Omental fat pad (tissue), 4 donors: ENCODE data around the gene CLDN6. TPM values are rescaled to one million over a fixed set of nuclear protein-coding genes. Genes with fewer than 3 reads are reported as not detected.

Experiments used
- ATAC-seq: fragments of 150-250 bp; one replicate; pipeline ENCODE4 v1.9.1; 2016; ENCODE audit warnings: mild to moderate bottlenecking, moderate library complexity; ENCODE audit not compliant: low FRiP score
- DNase-seq: peaks from one replicate; pipeline ENCODE4 v3.0.0-alpha.2; 2019; ENCODE audit warnings: low spot score
- total RNA-seq, 4 donors: library from RNA; depleted of rRNA; stranded (reverse); fragments of >200 nt; gene quantifications; one replicate each; pipeline ENCODE4 v1.1.0, GENCODE V29; 2016
- TF ChIP-seq, protein P1 (sequence below), 3 donors: fragments of 450-650 bp; IDR thresholded peaks; one replicate each; pipeline ENCODE4 v1.5.1; 2016 to 2017; ENCODE audit warnings: antibody characterized with exemption in 3 of 3, mild to moderate bottlenecking in 3 of 3, moderate library complexity in 2 of 3

Gene CLDN6
- total RNA-seq, 4 donors from 2014 or later = not detected

DNA sequence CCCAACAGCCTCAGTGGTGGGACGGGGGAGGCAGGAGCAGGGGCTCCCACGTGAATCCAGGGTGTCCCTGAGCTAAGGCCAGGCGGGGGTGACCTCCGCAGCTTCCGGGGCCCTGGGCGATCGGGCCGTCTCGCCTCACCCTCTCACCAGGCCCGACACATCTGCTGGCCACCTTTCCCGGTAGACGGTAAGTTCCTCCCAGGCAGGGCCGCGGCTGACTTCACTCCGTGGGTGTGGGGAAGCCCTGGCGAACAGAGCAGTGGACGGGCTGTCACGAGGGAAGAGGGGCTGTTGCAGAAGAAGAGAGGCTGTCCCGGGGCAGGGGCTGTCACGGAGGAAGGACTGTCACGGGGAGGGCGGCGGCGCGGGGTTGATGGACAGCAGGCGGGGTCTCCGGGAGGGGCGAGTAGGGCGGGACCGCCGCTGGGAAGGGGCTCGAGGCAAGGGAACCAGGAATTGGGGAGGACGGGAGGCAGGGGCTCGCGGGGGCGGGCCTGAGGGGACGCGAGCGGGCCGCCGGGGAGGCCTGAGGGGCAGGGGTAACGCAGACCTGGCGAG lies 38.2 kb downstream of the CLDN6 start:
- ATAC-seq = no peak
- no peak for DNase-seq
- TF ChIP-seq, protein P1, sequence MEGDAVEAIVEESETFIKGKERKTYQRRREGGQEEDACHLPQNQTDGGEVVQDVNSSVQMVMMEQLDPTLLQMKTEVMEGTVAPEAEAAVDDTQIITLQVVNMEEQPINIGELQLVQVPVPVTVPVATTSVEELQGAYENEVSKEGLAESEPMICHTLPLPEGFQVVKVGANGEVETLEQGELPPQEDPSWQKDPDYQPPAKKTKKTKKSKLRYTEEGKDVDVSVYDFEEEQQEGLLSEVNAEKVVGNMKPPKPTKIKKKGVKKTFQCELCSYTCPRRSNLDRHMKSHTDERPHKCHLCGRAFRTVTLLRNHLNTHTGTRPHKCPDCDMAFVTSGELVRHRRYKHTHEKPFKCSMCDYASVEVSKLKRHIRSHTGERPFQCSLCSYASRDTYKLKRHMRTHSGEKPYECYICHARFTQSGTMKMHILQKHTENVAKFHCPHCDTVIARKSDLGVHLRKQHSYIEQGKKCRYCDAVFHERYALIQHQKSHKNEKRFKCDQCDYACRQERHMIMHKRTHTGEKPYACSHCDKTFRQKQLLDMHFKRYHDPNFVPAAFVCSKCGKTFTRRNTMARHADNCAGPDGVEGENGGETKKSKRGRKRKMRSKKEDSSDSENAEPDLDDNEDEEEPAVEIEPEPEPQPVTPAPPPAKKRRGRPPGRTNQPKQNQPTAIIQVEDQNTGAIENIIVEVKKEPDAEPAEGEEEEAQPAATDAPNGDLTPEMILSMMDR (IDR thresholded peaks at IDR 0.05) = no peak

DNA sequence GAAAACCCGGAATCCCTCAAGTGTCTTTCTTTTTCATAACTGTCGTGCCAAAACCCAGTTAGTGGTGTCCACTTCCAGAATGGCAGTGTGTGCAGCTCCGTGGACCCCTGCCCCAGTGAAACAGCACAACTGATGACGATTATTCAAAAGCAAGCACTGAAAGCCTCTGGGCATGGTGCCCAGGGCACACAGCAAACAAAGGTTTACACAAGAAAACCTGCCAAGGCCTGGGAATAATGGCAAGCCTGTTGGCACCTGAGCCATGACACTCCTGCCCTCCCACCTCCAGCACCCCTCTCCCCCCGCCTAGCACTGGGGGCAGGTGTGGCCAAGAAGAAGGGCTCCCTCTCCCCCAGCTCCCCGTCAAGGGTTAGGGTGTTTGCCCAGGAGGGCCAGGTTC lies 40.5 kb downstream of the CLDN6 start:
- DNase-seq = no peak
- TF ChIP-seq, protein P1 (IDR thresholded peaks at IDR 0.05) = no peak
- no peak for ATAC-seq

DNA sequence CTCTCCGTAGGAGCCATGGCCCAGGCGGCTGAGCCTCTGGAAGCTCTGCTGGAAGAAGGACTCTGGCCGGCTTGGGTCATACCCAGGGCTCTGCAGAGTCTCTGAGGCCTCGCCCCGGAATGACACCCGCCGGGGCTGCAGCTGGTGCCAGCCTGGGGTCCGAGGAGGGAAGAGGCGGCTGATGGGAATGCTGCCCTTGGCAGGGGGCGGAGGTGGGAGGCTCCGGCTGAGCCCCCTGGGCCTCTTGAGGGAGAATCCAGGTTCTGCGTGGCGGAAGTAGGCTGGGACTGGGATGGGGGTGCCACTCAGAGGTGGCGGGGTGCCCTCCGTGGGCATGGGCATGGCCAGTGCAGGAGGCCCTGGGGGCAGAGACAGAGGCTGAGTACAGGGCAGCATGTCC lies 41.3 kb downstream of the CLDN6 start:
- DNase-seq = no peak
- TF ChIP-seq, protein P1 (IDR thresholded peaks at IDR 0.05) = no peak
- no peak for ATAC-seq

DNA sequence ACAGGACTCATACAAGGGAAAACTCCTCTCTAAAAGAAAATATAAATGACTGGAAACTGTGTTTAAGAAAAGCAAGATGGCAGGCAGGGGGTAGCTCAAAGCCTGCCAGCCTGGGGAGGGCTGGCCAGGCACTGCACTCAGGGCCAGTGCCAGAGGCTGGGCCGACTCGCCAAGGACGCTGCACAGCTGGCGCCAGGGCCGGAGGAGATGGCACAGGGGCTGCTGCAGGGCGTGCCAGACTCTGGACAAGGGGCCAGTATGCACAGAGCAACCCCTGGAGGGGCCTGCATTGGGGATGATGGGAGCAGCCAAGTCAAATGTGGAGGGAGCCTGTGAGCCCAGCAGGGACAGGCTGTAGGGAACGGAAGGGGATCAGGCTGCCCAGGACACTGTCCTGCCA lies 41.8 kb downstream of the CLDN6 start:
- DNase-seq (no peak), ATAC-seq (no peak)
- TF ChIP-seq, protein P1 (IDR thresholded peaks at IDR 0.05) = no peak

DNA sequence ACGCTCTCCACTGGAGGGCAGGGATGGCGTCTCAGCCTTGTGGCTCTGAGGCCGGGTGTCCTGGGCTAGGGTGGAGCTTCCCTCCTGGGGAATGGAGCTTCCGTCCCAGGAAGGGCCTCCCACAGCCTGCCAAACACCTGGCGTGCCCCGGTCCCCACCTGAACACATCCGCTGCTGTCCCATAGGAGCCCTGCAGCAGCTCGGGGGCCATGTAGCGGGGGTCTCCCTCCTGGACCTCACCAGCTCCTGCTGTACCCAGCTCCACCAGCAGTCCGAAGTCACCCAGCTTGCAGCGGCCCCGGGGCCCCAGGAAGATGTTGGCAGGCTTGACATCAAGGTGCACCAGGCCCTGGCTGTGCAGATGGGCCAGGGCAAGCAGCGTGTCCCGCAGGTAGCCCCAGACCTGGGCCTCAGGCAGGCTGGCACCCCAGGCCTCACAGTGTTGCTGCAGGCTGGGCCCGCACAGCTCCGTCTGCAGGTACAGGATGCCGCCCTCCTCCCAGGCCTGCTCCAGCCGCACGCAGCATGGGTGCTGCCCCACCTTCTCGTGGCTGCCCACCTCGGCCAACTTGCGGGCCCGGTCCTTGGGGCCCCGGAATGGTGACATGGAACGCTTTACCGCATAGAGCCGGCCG lies 42.7 kb downstream of the CLDN6 start:
- TF ChIP-seq, protein P1 (IDR thresholded peaks at IDR 0.05) = no peak

DNA sequence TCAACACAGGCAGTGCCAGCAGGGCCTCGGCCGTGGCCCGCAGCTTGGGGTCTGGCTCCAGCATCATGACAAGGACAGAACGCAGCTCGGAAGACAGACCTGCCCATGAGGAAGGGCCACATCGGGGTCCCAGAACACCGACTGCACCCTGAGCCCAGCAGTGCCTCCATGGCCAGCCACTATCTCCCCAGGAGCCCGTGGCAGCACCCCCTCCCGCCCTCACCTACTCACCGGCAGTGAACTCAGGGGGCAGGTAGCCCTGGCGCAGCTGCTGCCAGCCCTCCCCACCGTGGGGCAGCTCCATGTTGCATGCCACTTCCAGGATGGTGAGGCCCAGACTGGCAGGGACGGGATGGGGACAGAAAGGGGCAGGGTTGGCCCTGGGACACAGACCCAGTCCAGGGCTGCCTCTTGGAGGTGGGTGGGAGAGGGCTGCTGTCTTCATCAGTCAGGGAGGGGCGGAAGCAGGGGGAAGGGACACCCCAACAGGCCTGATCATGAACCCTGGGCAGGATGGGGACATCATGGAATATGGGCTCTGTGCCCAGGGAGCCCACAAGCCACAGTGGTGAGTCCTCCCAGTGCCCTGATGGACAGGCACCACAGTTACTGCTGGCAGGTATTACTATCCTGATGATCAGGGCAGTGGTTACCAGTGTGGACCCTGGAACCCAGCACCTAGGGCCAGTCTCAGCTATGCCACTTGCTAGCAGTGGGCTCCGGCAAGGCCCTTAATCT lies 43.5 kb downstream of the CLDN6 start:
- TF ChIP-seq, protein P1 (IDR thresholded peaks at IDR 0.05) = no peak
- ATAC-seq = no peak
- DNase-seq = no peak

More for the DNA sequence above, 42.7 kb downstream of the CLDN6 start:
- ATAC-seq (no peak), DNase-seq (no peak)
